ENCODE measurements around the gene ELFN1. TPM values are rescaled to one million over a fixed set of nuclear protein-coding genes. Genes with fewer than 3 reads are reported as not detected.

Gene ELFN1
- total and polyA plus RNA-seq, 5 donors, result 9.1 to 13.7 (median 12.4) TPM

GRCh38 chr7:1664711-1665548 is 5.1 kb upstream of the ELFN1 start:
- intact Hi-C loops (cut with DNase I), result loop anchor here (2.0 to 10.0 kb wide), 5 partner anchors 90 to 680 kb away; no protein-coding TSS in a partner anchor
- H3K9me3 ChIP-seq (ENCODE audit: control insufficient read depth, low read length), result no peaks in the 10 kb centered on the region
- ATAC-seq (peak; percentile 25 to 39), DNase-seq (peak; percentile 66 to 87 (median 86))
- peak overlapping the region; percentile 21 for H3K27ac ChIP-seq (ENCODE audit: low read length)
- H3K27me3 ChIP-seq (ENCODE audit: control insufficient read depth, insufficient read depth), result no peaks in the 10 kb centered on the region
- under 1% methylated on average over 90 of the region's 95 CpGs for WGBS
- H3K4me1 ChIP-seq (ENCODE audit: control insufficient read depth, insufficient read depth, low read length), result no peaks in the 10 kb centered on the region
- H3K4me3 ChIP-seq (ENCODE audit: low read length), result peak overlapping the region; percentile 81

GRCh38 chr7:1665549-1666316 is 4.3 kb upstream of the ELFN1 start:
- peak in 1 of 2 donors; percentile 12 for ATAC-seq
- intact Hi-C loops (cut with DNase I), result loop anchor here (2.0 to 10.0 kb wide), 5 partner anchors 89 to 679 kb away; no protein-coding TSS in a partner anchor
- Histone ChIP-seq H3K27ac (ENCODE audit: low read length) (no peak overlapping the region), H3K9me3 (ENCODE audit: control insufficient read depth, low read length) (no peaks in the 10 kb centered on the region), H3K27me3 (ENCODE audit: control insufficient read depth, insufficient read depth) (no peaks in the 10 kb centered on the region), H3K4me1 (ENCODE audit: control insufficient read depth, insufficient read depth, low read length) (no peaks in the 10 kb centered on the region), H3K4me3 (ENCODE audit: low read length) (peak overlapping the region; percentile 81)
- DNase-seq, result peak; percentile 47 to 82 (median 80)
- WGBS, result under 1% methylated on average over 91 of the region's 98 CpGs

GRCh38 chr7:1666317-1666822 is 3.7 kb upstream of the ELFN1 start:
- Histone ChIP-seq H3K9me3 (ENCODE audit: control insufficient read depth, low read length) (no peaks in the 10 kb centered on the region), H3K4me3 (ENCODE audit: low read length) (peak overlapping the region; percentile 81), H3K27ac (ENCODE audit: low read length) (no peak overlapping the region), H3K27me3 (ENCODE audit: control insufficient read depth, insufficient read depth) (no peaks in the 10 kb centered on the region), H3K4me1 (ENCODE audit: control insufficient read depth, insufficient read depth, low read length) (no peaks in the 10 kb centered on the region)
- intact Hi-C loops (cut with DNase I), result loop anchor here (10.0 kb wide), 4 partner anchors 88 to 678 kb away; no protein-coding TSS in a partner anchor
- DNase-seq, result peak; percentile 20 to 66 (median 60)
- peak in 1 of 2 donors; percentile 6 for ATAC-seq
- WGBS, result under 1% methylated on average over 58 of the region's 58 CpGs

GRCh38 chr7:1666823-1667565 is 3.1 kb upstream of the ELFN1 start:
- no peaks in the 10 kb centered on the region for H3K9me3 ChIP-seq (ENCODE audit: control insufficient read depth, low read length)
- H3K27ac ChIP-seq (ENCODE audit: low read length), result no peak overlapping the region
- peak overlapping the region; percentile 81 for H3K4me3 ChIP-seq (ENCODE audit: low read length)
- ATAC-seq (peak; percentile 29 to 48), DNase-seq (peak; percentile 41 to 74 (median 63))
- WGBS, result 1% methylated on average over 70 of the region's 70 CpGs
- no peaks in the 10 kb centered on the region for H3K27me3 ChIP-seq (ENCODE audit: control insufficient read depth, insufficient read depth)
- intact Hi-C loops (cut with DNase I), result loop anchor here (10.0 kb wide), 4 partner anchors 88 to 678 kb away; no protein-coding TSS in a partner anchor
- no peaks in the 10 kb centered on the region for H3K4me1 ChIP-seq (ENCODE audit: control insufficient read depth, insufficient read depth, low read length)

GRCh38 chr7:1667566-1668395 is 2.3 kb upstream of the ELFN1 start:
- H3K27ac ChIP-seq (ENCODE audit: low read length), result no peak overlapping the region
- no peaks in the 10 kb centered on the region for H3K9me3 ChIP-seq (ENCODE audit: control insufficient read depth, low read length)
- peak overlapping the region; percentile 81 for H3K4me3 ChIP-seq (ENCODE audit: low read length)
- intact Hi-C loops (cut with DNase I), result loop anchor here (10.0 kb wide), 4 partner anchors 87 to 677 kb away; no protein-coding TSS in a partner anchor
- no peaks in the 10 kb centered on the region for H3K4me1 ChIP-seq (ENCODE audit: control insufficient read depth, insufficient read depth, low read length)
- ATAC-seq (peak in 1 of 2 donors; percentile 10), DNase-seq (peak; percentile 30 to 74 (median 64))
- H3K27me3 ChIP-seq (ENCODE audit: control insufficient read depth, insufficient read depth), result no peaks in the 10 kb centered on the region
- WGBS, result 22% methylated on average over 77 of the region's 77 CpGs

GRCh38 chr7:1668396-1669063 is 1.5 kb upstream of the ELFN1 start:
- Histone ChIP-seq H3K4me3 (ENCODE audit: low read length) (no peak overlapping the region), H3K4me1 (ENCODE audit: control insufficient read depth, insufficient read depth, low read length) (no peaks in the 10 kb centered on the region), H3K27ac (ENCODE audit: low read length) (no peak overlapping the region), H3K27me3 (ENCODE audit: control insufficient read depth, insufficient read depth) (no peaks in the 10 kb centered on the region), H3K9me3 (ENCODE audit: control insufficient read depth, low read length) (no peaks in the 10 kb centered on the region)
- WGBS, result 62% methylated on average over 20 of the region's 20 CpGs
- DNase-seq (peak; percentile 14 to 67 (median 44)), ATAC-seq (no peak)
- intact Hi-C loops (cut with DNase I), result loop anchor here (10.0 kb wide), 4 partner anchors 86 to 676 kb away; no protein-coding TSS in a partner anchor

GRCh38 chr7:1669064-1669951 is 769 bp upstream of the ELFN1 start:
- no peaks in the 10 kb centered on the region for H3K27me3 ChIP-seq (ENCODE audit: control insufficient read depth, insufficient read depth)
- intact Hi-C loops (cut with DNase I), result loop anchor here (10.0 kb wide), 4 partner anchors 85 to 675 kb away; no protein-coding TSS in a partner anchor
- H3K9me3 ChIP-seq (ENCODE audit: control insufficient read depth, low read length), result no peaks in the 10 kb centered on the region
- WGBS, result 28% methylated on average over 68 of the region's 68 CpGs
- H3K4me1 ChIP-seq (ENCODE audit: control insufficient read depth, insufficient read depth, low read length), result no peaks in the 10 kb centered on the region
- no peak for ATAC-seq
- peak overlapping the region; percentile 55 for H3K4me3 ChIP-seq (ENCODE audit: low read length)
- DNase-seq, result peak; percentile 6 to 55 (median 24)
- H3K27ac ChIP-seq (ENCODE audit: low read length), result no peak overlapping the region

- ATAC-seq (no peak), DNase-seq (peak in 2 of 3 donors; percentile 4 to 20)
- H3K9me3 ChIP-seq (ENCODE audit: control insufficient read depth, low read length), result no peaks in the 10 kb centered on the region
- H3K27ac ChIP-seq (ENCODE audit: low read length), result no peak overlapping the region
- intact Hi-C loops (cut with DNase I), result no loop called here
- H3K4me1 ChIP-seq (ENCODE audit: control insufficient read depth, insufficient read depth, low read length), result no peaks in the 10 kb centered on the region
- no peaks in the 10 kb centered on the region for H3K27me3 ChIP-seq (ENCODE audit: control insufficient read depth, insufficient read depth)
- H3K4me3 ChIP-seq (ENCODE audit: low read length), result peak overlapping the region; percentile 55
- 43% methylated on average over 26 of the region's 26 CpGs for WGBS
These were observed 967 bp downstream of the ELFN1 start for GRCh38 chr7:1670894-1671593.
